ENCODE results near the gene UBE2QL1.

The UBE2QL1 gene

GRCh38 chr5:6411141-6411540 lies 37.5 kb upstream of the UBE2QL1 start:
- Histone ChIP-seq H3K4me1 (ENCODE audit: control insufficient read depth, insufficient read depth, low read length) (no peaks in the 10 kb centered on the region), H3K4me3 (ENCODE audit: low read depth, low read length) (no peak overlapping the region), H3K36me3 (ENCODE audit: control insufficient read depth in 2 of 2, insufficient read depth in 1 of 2, low read length in 2 of 2) (no peaks in the 10 kb centered on the region), H3K27ac (ENCODE audit: extremely low read depth, low read depth, low read length) (no peak overlapping the region), H3K9me3 (ENCODE audit: control insufficient read depth, insufficient read depth, low read depth, low read length) (no peaks in the 10 kb centered on the region)
- TF ChIP-seq KLF10 (tag by site-specific recombination; IDR thresholded peaks at IDR 0.05) (no peak), ZIC2 (tag by site-specific recombination; IDR thresholded peaks at IDR 0.05) (peak; percentile 66), ZEB2 (tag by site-specific recombination; IDR thresholded peaks at IDR 0.05) (no peak), ZNF169 (tag by site-specific recombination; IDR thresholded peaks at IDR 0.05) (no peak), ZNF18 (tag by site-specific recombination; IDR thresholded peaks at IDR 0.05) (no peak), PRDM6 (tag by site-specific recombination; IDR thresholded peaks at IDR 0.05) (no peak), OVOL3 (tag by site-specific recombination; IDR thresholded peaks at IDR 0.05) (no peak), ZNF558 (tag by site-specific recombination; IDR thresholded peaks at IDR 0.05) (no peak), ZNF302 (tag by site-specific recombination; IDR thresholded peaks at IDR 0.05; ENCODE audit: low read depth) (no peak), ZNF529 (tag by site-specific recombination; IDR thresholded peaks at IDR 0.05; ENCODE audit: insufficient replicate concordance) (no peak), OSR2 (tag by site-specific recombination; IDR thresholded peaks at IDR 0.05) (peak; percentile 52)
- TF ChIP-seq, protein P1, sequence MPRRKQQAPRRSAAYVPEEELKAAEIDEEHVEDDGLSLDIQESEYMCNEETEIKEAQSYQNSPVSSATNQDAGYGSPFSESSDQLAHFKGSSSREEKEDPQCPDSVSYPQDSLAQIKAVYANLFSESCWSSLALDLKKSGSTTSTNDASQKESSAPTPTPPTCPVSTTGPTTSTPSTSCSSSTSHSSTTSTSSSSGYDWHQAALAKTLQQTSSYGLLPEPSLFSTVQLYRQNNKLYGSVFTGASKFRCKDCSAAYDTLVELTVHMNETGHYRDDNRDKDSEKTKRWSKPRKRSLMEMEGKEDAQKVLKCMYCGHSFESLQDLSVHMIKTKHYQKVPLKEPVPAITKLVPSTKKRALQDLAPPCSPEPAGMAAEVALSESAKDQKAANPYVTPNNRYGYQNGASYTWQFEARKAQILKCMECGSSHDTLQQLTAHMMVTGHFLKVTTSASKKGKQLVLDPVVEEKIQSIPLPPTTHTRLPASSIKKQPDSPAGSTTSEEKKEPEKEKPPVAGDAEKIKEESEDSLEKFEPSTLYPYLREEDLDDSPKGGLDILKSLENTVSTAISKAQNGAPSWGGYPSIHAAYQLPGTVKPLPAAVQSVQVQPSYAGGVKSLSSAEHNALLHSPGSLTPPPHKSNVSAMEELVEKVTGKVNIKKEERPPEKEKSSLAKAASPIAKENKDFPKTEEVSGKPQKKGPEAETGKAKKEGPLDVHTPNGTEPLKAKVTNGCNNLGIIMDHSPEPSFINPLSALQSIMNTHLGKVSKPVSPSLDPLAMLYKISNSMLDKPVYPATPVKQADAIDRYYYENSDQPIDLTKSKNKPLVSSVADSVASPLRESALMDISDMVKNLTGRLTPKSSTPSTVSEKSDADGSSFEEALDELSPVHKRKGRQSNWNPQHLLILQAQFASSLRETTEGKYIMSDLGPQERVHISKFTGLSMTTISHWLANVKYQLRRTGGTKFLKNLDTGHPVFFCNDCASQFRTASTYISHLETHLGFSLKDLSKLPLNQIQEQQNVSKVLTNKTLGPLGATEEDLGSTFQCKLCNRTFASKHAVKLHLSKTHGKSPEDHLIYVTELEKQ (tag by site-specific recombination; IDR thresholded peaks at IDR 0.05; ENCODE audit: borderline replicate concordance): no peak
- TF ChIP-seq, protein P2, sequence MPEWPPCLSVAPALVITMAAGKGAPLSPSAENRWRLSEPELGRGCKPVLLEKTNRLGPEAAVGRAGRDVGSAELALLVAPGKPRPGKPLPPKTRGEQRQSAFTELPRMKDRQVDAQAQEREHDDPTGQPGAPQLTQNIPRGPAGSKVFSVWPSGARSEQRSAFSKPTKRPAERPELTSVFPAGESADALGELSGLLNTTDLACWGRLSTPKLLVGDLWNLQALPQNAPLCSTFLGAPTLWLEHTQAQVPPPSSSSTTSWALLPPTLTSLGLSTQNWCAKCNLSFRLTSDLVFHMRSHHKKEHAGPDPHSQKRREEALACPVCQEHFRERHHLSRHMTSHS (tag by site-specific recombination; IDR thresholded peaks at IDR 0.05): no peak
- TF ChIP-seq, protein P3, sequence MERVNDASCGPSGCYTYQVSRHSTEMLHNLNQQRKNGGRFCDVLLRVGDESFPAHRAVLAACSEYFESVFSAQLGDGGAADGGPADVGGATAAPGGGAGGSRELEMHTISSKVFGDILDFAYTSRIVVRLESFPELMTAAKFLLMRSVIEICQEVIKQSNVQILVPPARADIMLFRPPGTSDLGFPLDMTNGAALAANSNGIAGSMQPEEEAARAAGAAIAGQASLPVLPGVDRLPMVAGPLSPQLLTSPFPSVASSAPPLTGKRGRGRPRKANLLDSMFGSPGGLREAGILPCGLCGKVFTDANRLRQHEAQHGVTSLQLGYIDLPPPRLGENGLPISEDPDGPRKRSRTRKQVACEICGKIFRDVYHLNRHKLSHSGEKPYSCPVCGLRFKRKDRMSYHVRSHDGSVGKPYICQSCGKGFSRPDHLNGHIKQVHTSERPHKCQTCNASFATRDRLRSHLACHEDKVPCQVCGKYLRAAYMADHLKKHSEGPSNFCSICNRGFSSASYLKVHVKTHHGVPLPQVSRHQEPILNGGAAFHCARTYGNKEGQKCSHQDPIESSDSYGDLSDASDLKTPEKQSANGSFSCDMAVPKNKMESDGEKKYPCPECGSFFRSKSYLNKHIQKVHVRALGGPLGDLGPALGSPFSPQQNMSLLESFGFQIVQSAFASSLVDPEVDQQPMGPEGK (tag by site-specific recombination; IDR thresholded peaks at IDR 0.05): no peak
- ChIA-PET CTCF (interaction anchor here (1.5 kb wide), 1 partner anchor 24 kb away, joined by 5 read pairs; no protein-coding TSS in a partner anchor), POLR2A (no interaction called here)

- Histone ChIP-seq H3K36me3 (ENCODE audit: control insufficient read depth in 2 of 2, insufficient read depth in 1 of 2, low read length in 2 of 2) (no peaks in the 10 kb centered on the region), H3K4me3 (ENCODE audit: low read depth, low read length) (no peak overlapping the region), H3K4me1 (ENCODE audit: control insufficient read depth, insufficient read depth, low read length) (no peaks in the 10 kb centered on the region), H3K27ac (ENCODE audit: extremely low read depth, low read depth, low read length) (no peak overlapping the region), H3K9me3 (ENCODE audit: control insufficient read depth, insufficient read depth, low read depth, low read length) (no peaks in the 10 kb centered on the region)
- ChIA-PET POLR2A (no interaction called here), CTCF (interaction anchor here (0.9 kb wide), 1 partner anchor 22 kb away, joined by 4 read pairs; no protein-coding TSS in a partner anchor)
- no peak for TF ChIP-seq ZNF707 (tag by site-specific recombination; IDR thresholded peaks at IDR 0.05)
These were observed 35.8 kb upstream of the UBE2QL1 start for GRCh38 chr5:6412811-6413210.

All from HEK293 (cell line).